Esophagus squamous epithelium (tissue), 5 donors: ENCODE results near the gene SRGAP1. TPM values are rescaled to one million over a fixed set of nuclear protein-coding genes. Genes with fewer than 3 reads are reported as not detected.

Experiments
- DNase-seq: peaks from one replicate; lab custom pipeline; 2025; lab: John Stamatoyannopoulos, UW
- H3K27ac ChIP-seq, 4 donors: fragments of 200-600 bp; sonication (generic); one replicate each; pipeline ENCODE4 v1.5.1; 2016 to 2019; ENCODE audit warnings: mild to moderate bottlenecking in 1 of 4
- H3K27me3 ChIP-seq, 4 donors: fragments of 200-600 bp; sonication (generic); 1 replicate in 3 of 4; 2 replicates in 1 of 4; pipeline versions ENCODE4 v1.5.1 to v1.6.0; 2017 to 2021; ENCODE audit warnings: antibody characterized with exemption in 1 of 4
- H3K36me3 ChIP-seq, 3 donors: fragments of 200-600 bp; sonication (generic); one replicate each; pipeline ENCODE4 v1.5.1; 2016 to 2019
- H3K4me1 ChIP-seq, 3 donors: fragments of 200-600 bp; sonication (generic); one replicate each; pipeline ENCODE4 v1.5.1; 2017 to 2019
- H3K4me3 ChIP-seq, 4 donors: fragments of 200-600 bp; sonication (generic); 1 replicate in 3 of 4; 2 replicates in 1 of 4; pipeline ENCODE4 v1.5.1; 2016 to 2019; ENCODE audit warnings: mild to moderate bottlenecking in 2 of 4, moderate library complexity in 1 of 4
- H3K9me3 ChIP-seq, 3 donors: fragments of 200-600 bp; sonication (generic); one replicate each; pipeline ENCODE4 v1.5.1; 2016 to 2019
- CTCF ChIP-seq, 6 experiments: fragments of 450-650 bp in 4 of 6; fragments of 200-600 bp in 2 of 6; sonication (generic) in 2 of 6; IDR thresholded peaks; one replicate each; pipeline ENCODE4 v1.5.1; 2016 to 2019; ENCODE audit warnings: antibody characterized with exemption in 6 of 6, mild to moderate bottlenecking in 4 of 6, moderate library complexity in 4 of 6
- POLR2A ChIP-seq, 4 donors: fragments of 450-650 bp; IDR thresholded peaks; one replicate each; pipeline ENCODE4 v1.6.1; 2017; ENCODE audit warnings: antibody characterized with exemption in 4 of 4, mild to moderate bottlenecking in 4 of 4, moderate library complexity in 3 of 4
- WGBS, 2 donors: methylation state at CpG; one replicate each; pipeline ENCODE4 v1.1.5; 2018; 5-methylcytosine and 5-hydroxymethylcytosine counted together
- intact Hi-C: fragments of 100-400 bp; cut with DNase I; formaldehyde crosslinking; loops from one replicate; pipeline ENCODE4 v1.15.0; 2022
- total RNA-seq, 4 donors: library from RNA; depleted of rRNA; stranded (reverse); fragments of >200 nt; gene quantifications; one replicate each; pipeline ENCODE4 v1.1.0, GENCODE V29; 2016
- donor health status: DM: yes; HTN: yes; CAD: no.

The SRGAP1 gene
- total RNA-seq, 4 donors from 2014 or later: 2.0 to 5.3 (median 3.6) TPM

- Histone ChIP-seq H3K4me1 (peaks cover 0 to 17% (median 0%) of the 10 kb centered on the region in 3 donors), H3K27ac (no peak overlapping the region), H3K4me3 (no peak overlapping the region), H3K9me3 (no peaks in the 10 kb centered on the region), H3K36me3 (peaks cover 0 to 5% (median 0%) of the 10 kb centered on the region in 3 donors), H3K27me3 (no peaks in the 10 kb centered on the region)
- no peak for TF ChIP-seq POLR2A (IDR thresholded peaks at IDR 0.05)
- TF ChIP-seq CTCF (IDR thresholded peaks at IDR 0.05): no peak
- DNase-seq: no peak
- intact Hi-C loops: no loop called here
- 71 to 76% methylated on average over 7 of the region's 7 CpGs for WGBS, 2 donors
Observed at GRCh38 chr12:63990828-63991547, 146.5 kb downstream of the SRGAP1 start.

DNA sequence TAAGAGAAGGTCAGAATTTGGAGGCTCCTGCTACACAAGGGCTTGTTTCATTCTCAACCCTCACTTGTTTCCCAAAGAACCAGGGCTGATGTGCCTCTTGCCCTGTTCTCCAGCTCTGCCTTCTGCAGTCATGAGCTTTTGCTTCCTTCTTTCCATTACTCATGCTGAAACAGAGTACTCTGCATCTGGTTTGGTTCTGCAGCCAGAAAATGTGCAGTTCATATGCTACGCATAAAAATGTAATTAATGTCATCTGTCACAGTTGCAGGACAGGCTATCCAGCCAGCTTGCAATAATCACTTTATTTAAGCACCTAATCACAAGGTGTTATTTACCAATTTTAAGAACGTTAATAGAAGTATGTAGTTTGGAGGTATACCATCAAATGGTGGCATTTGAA, 150.2 kb downstream of the SRGAP1 start:
- no peaks in the 10 kb centered on the region for H3K27me3 ChIP-seq
- H3K36me3 ChIP-seq: peaks cover 0 to 5% (median 0%) of the 10 kb centered on the region in 3 donors
- no peak overlapping the region for H3K27ac ChIP-seq
- intact Hi-C loops: no loop called here
- 75 to 78% methylated on average over 2 of the region's 2 CpGs for WGBS, 2 donors
- no peak overlapping the region for H3K4me3 ChIP-seq
- no peaks in the 10 kb centered on the region for H3K9me3 ChIP-seq
- peaks cover 0 to 17% (median 0%) of the 10 kb centered on the region in 3 donors for H3K4me1 ChIP-seq
- TF ChIP-seq CTCF (IDR thresholded peaks at IDR 0.05) (no peak), POLR2A (IDR thresholded peaks at IDR 0.05) (no peak)
- DNase-seq: no peak

GRCh38 chr12:63995512-63995911, 151.0 kb downstream of the SRGAP1 start:
- H3K27ac ChIP-seq: no peak overlapping the region
- H3K9me3 ChIP-seq: no peaks in the 10 kb centered on the region
- peaks cover 0 to 4% (median 0%) of the 10 kb centered on the region in 3 donors for H3K36me3 ChIP-seq
- DNase-seq: no peak
- no peaks in the 10 kb centered on the region for H3K27me3 ChIP-seq
- H3K4me3 ChIP-seq: no peak overlapping the region
- peaks cover 0 to 17% (median 0%) of the 10 kb centered on the region in 3 donors for H3K4me1 ChIP-seq
- no peak for TF ChIP-seq POLR2A (IDR thresholded peaks at IDR 0.05)
- TF ChIP-seq CTCF (IDR thresholded peaks at IDR 0.05): no peak
- intact Hi-C loops: no loop called here

DNA sequence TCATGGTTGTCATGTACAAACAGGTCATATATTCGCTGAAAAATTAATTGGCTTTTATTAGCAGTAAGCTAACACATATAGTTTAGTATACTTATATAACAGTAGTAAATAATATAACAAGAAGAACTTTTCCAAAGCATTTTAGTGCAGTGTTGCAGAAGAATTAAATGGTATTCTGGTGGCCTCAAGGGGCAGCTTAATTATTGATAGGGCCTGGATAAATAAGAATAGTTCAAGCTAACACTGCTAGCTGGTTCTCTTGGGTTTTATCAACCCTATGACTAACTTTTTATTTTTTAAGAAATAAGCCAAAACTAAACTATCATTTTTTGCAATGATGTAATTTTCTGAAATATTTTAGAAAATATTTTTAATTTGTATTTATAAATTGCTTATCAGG, 152.1 kb downstream of the SRGAP1 start:
- TF ChIP-seq CTCF (IDR thresholded peaks at IDR 0.05) (no peak), POLR2A (IDR thresholded peaks at IDR 0.05) (no peak)
- 94 to 96% methylated on average over 1 of the region's 1 CpG for WGBS, 2 donors
- H3K9me3 ChIP-seq: no peaks in the 10 kb centered on the region

GRCh38 chr12:63997198-63997597, 152.7 kb downstream of the SRGAP1 start:
- H3K36me3 ChIP-seq: no peaks in the 10 kb centered on the region
- 89 to 100% methylated on average over 1 of the region's 1 CpG for WGBS, 2 donors
- intact Hi-C loops: no loop called here
- H3K9me3 ChIP-seq: no peaks in the 10 kb centered on the region
- H3K27ac ChIP-seq: no peak overlapping the region
- DNase-seq: no peak
- no peak overlapping the region for H3K4me3 ChIP-seq
- no peaks in the 10 kb centered on the region for H3K27me3 ChIP-seq
- H3K4me1 ChIP-seq: peaks cover 0 to 6% (median 0%) of the 10 kb centered on the region in 3 donors
- TF ChIP-seq CTCF (IDR thresholded peaks at IDR 0.05): no peak
- TF ChIP-seq POLR2A (IDR thresholded peaks at IDR 0.05): no peak

More for the DNA sequence above, 152.1 kb downstream of the SRGAP1 start:
- Histone ChIP-seq H3K27ac (no peak overlapping the region), H3K4me3 (no peak overlapping the region), H3K27me3 (no peaks in the 10 kb centered on the region), H3K36me3 (no peaks in the 10 kb centered on the region), H3K4me1 (peaks cover 0 to 13% (median 0%) of the 10 kb centered on the region in 3 donors)
- no peak for DNase-seq
- intact Hi-C loops: no loop called here
